NCI-H748 (cell line): ENCODE data around the gene SMARCB1.

Source experiments
- DNase-seq: peaks from one replicate; lab custom pipeline; 2025; ENCODE audit not compliant: unreplicated experiment; lab: John Stamatoyannopoulos, UW

Gene SMARCB1

GRCh38 chr22:23801886-23802377 lies 15.2 kb downstream of the SMARCB1 start:
- no peak for DNase-seq

- DNase-seq = no peak
Measured at GRCh38 chr22:23803001-23803819, 16.4 kb downstream of the SMARCB1 start.

- no peak for DNase-seq
Measured at GRCh38 chr22:23804781-23805291, 18.1 kb downstream of the SMARCB1 start.

DNA sequence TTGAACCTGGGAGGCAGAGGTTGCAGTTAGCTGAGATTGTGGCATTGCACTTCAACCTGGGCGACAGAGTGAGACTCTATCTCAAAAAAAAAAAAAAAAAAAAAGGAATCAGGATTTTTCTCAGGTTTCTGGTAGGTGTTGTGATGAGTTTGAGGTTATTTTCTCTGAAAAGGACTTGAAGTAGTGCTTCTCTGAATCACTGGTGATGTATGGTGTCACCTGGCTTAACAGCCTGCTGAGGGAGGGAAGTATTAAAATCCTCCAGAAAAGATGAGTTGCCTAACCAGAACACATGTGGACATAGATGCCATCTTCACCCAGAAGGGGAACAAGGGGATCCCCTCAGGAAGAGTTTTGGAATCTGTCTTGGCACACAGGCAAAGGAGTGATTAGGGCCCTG lies 20.1 kb downstream of the SMARCB1 start:
- DNase-seq = no peak

DNA sequence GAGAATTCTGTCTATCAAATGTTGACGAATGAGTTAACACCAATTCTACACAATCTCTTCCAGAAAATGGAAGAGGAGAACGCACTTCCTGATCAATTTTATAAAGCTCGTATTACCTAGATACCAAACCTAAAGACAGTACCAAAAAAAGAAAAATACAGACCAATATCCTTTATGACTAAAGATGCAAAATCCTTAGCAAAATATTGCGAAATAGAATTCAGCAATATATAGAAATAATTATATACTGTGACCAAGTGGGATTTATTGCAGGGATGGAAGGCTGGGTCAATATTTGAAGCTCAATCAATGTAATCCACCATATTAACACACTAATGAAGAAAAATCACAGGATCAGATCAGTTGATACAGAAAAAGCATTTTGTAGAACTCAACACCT lies 25.6 kb downstream of the SMARCB1 start:
- no peak for DNase-seq

GRCh38 chr22:23815541-23816155 lies 28.9 kb downstream of the SMARCB1 start:
- no peak for DNase-seq

DNA sequence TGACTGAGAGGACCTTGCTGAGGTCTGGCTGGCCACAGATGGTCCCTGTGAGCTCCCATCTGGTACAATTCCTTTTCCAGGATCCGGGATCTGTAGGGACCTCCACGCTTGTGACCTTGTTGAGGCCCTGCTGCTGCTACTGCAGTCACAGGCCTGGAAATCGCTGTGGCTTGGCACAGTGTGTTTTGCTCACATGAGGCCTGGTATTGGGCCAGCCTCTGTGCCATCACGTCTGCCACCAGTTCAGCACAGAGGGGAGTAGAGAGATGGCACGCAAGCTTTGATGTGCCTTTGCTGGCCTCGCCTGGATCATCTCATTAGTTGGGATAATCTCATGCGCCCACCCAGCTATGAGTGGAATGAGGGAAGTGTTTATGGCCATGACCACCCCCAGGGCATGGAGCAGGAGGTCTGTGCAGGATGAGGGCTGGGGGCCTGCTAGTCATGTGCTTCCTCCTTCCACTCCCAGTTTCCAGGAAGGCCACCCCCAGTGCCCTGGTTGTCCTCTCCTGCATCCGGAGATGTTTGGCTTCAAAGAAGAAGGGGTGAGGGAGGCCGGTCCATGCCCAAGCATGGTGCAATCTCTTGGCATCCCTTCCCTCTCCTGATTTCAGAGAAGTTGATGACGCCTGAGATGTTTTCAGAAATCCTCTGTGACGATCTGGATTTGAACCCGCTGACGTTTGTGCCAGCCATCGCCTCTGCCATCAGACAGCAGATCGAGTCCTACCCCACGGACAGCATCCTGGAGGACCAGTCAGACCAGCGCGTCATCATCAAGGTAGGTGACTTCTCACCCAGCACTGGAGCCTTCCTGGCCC lies 29.6 kb downstream of the SMARCB1 start:
- DNase-seq = no peak

DNA sequence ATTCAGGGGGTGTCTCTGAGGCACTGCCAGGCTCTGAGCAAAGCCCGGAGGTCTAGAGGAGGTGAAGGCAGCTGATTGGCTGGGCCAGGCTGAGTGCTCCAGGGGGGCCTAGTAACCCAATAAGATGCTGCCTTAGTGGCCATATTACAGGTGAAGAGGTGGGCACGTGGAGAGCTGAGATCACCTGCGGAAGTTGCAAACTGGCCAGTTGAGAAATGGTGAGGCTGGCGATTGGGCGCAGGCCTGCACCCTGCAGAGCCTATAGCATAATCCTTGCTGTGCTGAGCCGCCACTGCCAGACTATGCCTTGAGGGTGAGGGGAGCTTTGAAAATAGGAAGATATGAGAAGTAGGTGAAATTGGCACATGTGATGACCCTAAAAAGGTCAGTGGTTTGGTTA lies 30.4 kb downstream of the SMARCB1 start:
- no peak for DNase-seq

DNA sequence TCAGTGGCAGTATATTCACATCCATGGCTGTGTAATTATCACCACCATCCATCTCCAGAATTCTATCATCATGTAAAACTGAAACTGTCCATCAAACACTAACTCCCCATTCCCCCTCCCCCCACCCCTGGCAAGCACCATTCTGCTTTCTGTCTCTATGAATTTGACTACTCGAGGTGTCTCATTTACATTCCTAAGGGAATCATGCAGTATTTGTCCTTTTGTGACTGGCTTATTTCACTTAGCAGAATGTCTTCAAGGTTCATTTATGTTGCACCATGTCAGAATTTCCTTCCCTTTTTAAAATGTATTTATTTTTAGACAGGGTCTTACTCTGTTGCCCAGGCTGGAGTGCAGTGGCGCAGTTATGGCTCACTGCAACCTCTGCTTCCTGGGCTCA lies 31.8 kb downstream of the SMARCB1 start:
- DNase-seq = no peak

DNA sequence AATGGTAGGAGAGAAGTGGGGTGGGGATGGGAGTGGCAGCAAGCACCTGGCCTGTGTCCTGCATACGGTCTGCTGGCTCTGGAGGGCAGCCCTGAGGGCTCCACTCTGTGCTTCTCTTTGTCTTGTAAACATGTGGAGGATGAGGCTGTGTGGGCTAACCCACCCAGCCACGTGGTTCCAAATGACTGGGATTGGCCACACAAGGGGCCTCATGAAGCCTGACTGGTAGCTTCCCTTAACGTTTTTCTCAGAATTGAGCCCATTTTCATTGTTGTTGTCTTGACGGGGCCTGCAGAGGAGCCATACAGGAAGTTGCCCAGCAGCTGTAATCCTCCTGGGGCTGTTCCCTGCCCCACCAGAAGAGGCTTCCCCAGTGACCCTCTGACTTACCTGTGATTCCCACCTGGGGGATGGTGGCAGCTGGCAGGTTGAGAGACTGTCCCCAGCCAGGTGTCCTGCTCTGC lies 34.0 kb downstream of the SMARCB1 start:
- no peak for DNase-seq

DNA sequence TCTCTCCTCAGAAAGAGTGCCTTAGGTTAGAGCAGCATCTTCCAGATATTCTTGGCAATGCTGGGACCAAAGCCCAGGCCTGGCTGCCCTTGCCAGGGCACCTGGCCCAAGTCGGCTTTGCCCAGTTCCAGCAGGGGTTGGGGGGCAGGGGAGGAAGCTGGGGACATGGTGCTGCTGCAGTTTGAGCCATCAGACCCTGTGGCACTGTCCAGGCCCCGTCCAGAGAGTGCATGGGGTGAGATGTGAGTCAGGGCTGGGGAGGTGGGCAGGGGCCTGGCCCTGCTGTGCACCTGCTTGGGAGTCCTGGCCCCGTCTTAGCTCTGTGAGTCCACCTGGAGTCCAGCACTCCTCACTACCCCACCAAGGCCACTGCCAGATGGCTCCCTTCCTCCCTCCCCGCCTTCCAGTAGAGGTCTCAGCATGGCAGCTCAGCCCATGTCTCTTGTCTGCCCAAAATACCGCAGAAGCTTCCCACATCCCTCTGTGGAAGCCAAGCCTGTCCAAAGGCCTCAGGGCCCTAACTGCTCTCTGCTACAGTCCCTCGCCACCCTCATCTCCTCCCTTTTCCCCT lies 35.4 kb downstream of the SMARCB1 start:
- DNase-seq = no peak

DNA sequence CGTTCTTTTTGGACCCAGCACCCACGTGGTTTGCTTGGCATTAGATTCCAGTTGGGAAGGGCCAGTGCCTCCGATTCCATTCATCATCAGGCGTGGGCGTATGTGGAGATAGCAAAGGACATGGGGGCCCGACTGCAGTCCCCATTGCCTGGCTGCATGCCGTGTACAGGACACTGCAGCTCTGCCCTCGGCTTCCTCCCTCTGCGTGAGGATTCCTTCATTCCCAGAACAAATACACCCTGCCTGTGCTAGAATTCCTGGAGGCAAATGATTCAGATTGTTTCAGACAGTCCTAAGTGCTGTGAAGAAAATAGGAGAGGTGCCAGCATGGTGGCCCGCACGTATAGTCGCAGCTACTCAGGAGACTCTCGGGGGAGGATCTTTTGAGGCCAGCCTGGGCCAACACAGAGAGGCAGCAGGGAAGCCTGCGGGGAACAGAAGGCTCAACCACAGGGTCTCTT lies 36.6 kb downstream of the SMARCB1 start:
- DNase-seq = no peak

DNA sequence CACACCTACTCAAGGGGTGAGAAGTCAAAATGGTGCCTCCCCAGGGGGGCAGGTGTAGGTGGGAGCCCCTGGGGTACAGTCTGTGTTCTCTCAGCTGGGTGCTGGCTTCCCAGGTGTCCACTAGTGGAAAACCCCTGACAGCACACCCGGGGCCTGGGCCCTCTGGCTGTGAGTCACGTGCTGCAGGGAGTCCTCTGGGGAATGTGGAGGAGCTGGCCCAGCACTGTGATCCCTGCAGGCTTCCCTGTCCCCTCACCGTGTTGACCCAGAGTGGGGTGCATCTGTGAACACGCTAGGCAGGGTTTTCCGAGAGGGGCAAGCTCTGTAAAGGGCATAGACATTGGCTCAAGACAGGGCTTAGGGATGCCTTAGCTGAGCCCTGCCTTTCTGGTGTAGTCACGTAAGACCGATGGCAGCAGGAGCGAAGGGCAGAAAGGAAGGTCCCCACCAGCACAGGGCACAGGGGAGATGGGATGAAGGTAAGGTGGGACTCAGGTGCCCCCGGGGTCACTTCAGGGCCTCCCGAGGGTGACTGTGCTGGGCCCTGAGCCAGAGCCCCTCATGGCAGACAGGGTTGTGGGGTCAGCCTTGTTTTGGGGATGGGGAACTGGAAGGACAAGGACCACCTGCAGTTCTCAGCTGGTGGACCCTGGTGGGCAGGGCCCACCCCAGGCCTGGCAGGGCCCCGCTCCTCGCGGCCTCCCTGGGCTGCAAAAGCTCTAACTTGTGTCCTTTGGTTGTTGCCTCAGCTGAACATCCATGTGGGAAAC lies 37.9 kb downstream of the SMARCB1 start:
- DNase-seq = no peak

GRCh38 chr22:23825246-23825905 lies 38.6 kb downstream of the SMARCB1 start:
- DNase-seq = no peak

GRCh38 chr22:23826510-23827350 lies 40.0 kb downstream of the SMARCB1 start:
- no peak for DNase-seq

- DNase-seq = no peak
Measured at GRCh38 chr22:23827351-23827995, 40.7 kb downstream of the SMARCB1 start.

- DNase-seq = no peak
Measured at GRCh38 chr22:23828800-23829680, 42.3 kb downstream of the SMARCB1 start.
